Loucy (cell line): ENCODE data around the gene IL1F10.

Experiments
- H2AFZ ChIP-seq: fragments of 200-600 bp; sonication (generic); 2 replicates; pipeline ENCODE4 v1.6.0; 2016; ENCODE audit warnings: antibody characterized with exemption, mild to moderate bottlenecking, low read length, moderate library complexity
- H3F3A ChIP-seq: fragments of 200-600 bp; 2 replicates; pipeline ENCODE4 v1.6.0; 2016; ENCODE audit warnings: antibody characterized with exemption, low read depth, mild to moderate bottlenecking
- H3K27me3 ChIP-seq: fragments of 200-600 bp; sonication (generic); 2 replicates; pipeline ENCODE4 v1.6.1; 2014; ENCODE audit warnings: low read length, mild to moderate bottlenecking; ENCODE audit not compliant: insufficient read depth, poor library complexity, severe bottlenecking
- H3K36me3 ChIP-seq: fragments of 200-600 bp; sonication (generic); 2 replicates; pipeline ENCODE4 v1.6.1; 2016; ENCODE audit warnings: low read length; ENCODE audit not compliant: insufficient read depth
- H3K4me1 ChIP-seq: fragments of 200-600 bp; sonication (generic); 2 replicates; pipeline ENCODE4 v1.5.1; 2014; ENCODE audit warnings: low read length, mild to moderate bottlenecking; ENCODE audit not compliant: insufficient read depth, poor library complexity, severe bottlenecking
- H3K4me2 ChIP-seq: fragments of 200-600 bp; sonication (generic); 2 replicates; pipeline ENCODE4 v1.6.0; 2014; ENCODE audit warnings: antibody characterized with exemption, low read length, low read depth, mild to moderate bottlenecking; ENCODE audit not compliant: poor library complexity, severe bottlenecking
- H3K4me3 ChIP-seq: fragments of 200-600 bp; sonication (generic); 2 replicates; pipeline ENCODE4 v1.5.1; 2014; ENCODE audit warnings: low read length, mild to moderate bottlenecking, mixed read lengths; ENCODE audit not compliant: poor library complexity, severe bottlenecking
- H3K79me2 ChIP-seq: fragments of 200-600 bp; sonication (generic); 2 replicates; pipeline ENCODE4 v1.6.1; 2014; ENCODE audit warnings: low read length; ENCODE audit not compliant: insufficient read depth
- H3K9ac ChIP-seq: fragments of 200-600 bp; sonication (generic); 2 replicates; pipeline ENCODE4 v1.6.0; 2014; ENCODE audit warnings: mild to moderate bottlenecking, low read depth, low read length, moderate library complexity; ENCODE audit not compliant: poor library complexity, severe bottlenecking
- H3K9me2 ChIP-seq: fragments of 200-600 bp; sonication (generic); replicated peaks from 2 replicates; pipeline ENCODE4 v1.6.1; 2016; ENCODE audit warnings: low read depth, low read length, mixed read lengths
- H3K9me3 ChIP-seq: fragments of 200-600 bp; sonication (generic); 2 replicates; pipeline ENCODE4 v1.6.1; 2014; ENCODE audit warnings: mild to moderate bottlenecking, antibody characterized with exemption, low read length, low read depth; ENCODE audit not compliant: insufficient read depth
- H4K20me1 ChIP-seq: fragments of 200-600 bp; sonication (generic); 2 replicates; pipeline ENCODE4 v1.6.0; 2014; ENCODE audit warnings: antibody characterized with exemption, low read length, mild to moderate bottlenecking; ENCODE audit not compliant: insufficient read depth, poor library complexity, severe bottlenecking
- CTCF ChIP-seq: fragments of 200-600 bp; sonication (generic); conservative IDR thresholded peaks from 2 replicates; pipeline ENCODE4 v1.5.1; 2014; ENCODE audit warnings: mild to moderate bottlenecking, antibody characterized with exemption, low read length
- EZH2phosphoT487 ChIP-seq: fragments of 200-600 bp; IDR thresholded peaks from 2 replicates; pipeline ENCODE4 v1.6.1; 2018; ENCODE audit warnings: antibody characterized with exemption, mild to moderate bottlenecking, moderate library complexity, borderline replicate concordance

IL1F10 gene

GRCh38 chr2:113060796-113061195 is 7.0 kb upstream of the IL1F10 start:
- Histone ChIP-seq H2AFZ (no peak overlapping the region), H4K20me1 (no peaks in the 10 kb centered on the region), H3K9me2 (no peaks in the 10 kb centered on the region), H3K9me3 (no peaks in the 10 kb centered on the region), H3K4me3 (no peak overlapping the region), H3K4me2 (no peak overlapping the region), H3K9ac (no peak overlapping the region), H3K27me3 (no peaks in the 10 kb centered on the region), H3K36me3 (no peaks in the 10 kb centered on the region), H3K79me2 (no peaks in the 10 kb centered on the region), H3K4me1 (no peaks in the 10 kb centered on the region), H3F3A (no peaks in the 10 kb centered on the region)
- TF ChIP-seq EZH2phosphoT487 (no peak), CTCF (no peak)

- no peaks in the 10 kb centered on the region for H4K20me1 ChIP-seq
- TF ChIP-seq CTCF, result no peak
- no peak for TF ChIP-seq EZH2phosphoT487
- H3K9ac ChIP-seq, result no peak overlapping the region
- H3K4me1 ChIP-seq, result no peaks in the 10 kb centered on the region
- no peaks in the 10 kb centered on the region for H3K36me3 ChIP-seq
- H3K4me3 ChIP-seq, result no peak overlapping the region
- no peak overlapping the region for H2AFZ ChIP-seq
- H3K9me3 ChIP-seq, result no peaks in the 10 kb centered on the region
- no peaks in the 10 kb centered on the region for H3F3A ChIP-seq
- no peaks in the 10 kb centered on the region for H3K79me2 ChIP-seq
- H3K4me2 ChIP-seq, result no peak overlapping the region
- no peaks in the 10 kb centered on the region for H3K27me3 ChIP-seq
- no peaks in the 10 kb centered on the region for H3K9me2 ChIP-seq
Measured at GRCh38 chr2:113061241-113061640, 6.5 kb upstream of the IL1F10 start.

- Histone ChIP-seq H3F3A (no peaks in the 10 kb centered on the region), H3K79me2 (no peaks in the 10 kb centered on the region), H4K20me1 (no peaks in the 10 kb centered on the region), H3K4me3 (no peak overlapping the region), H3K4me1 (no peaks in the 10 kb centered on the region), H3K27me3 (no peaks in the 10 kb centered on the region), H3K36me3 (no peaks in the 10 kb centered on the region), H3K4me2 (no peak overlapping the region), H2AFZ (no peak overlapping the region), H3K9me2 (no peaks in the 10 kb centered on the region), H3K9ac (no peak overlapping the region), H3K9me3 (no peaks in the 10 kb centered on the region)
- TF ChIP-seq EZH2phosphoT487, result no peak
- TF ChIP-seq CTCF, result no peak
Measured at GRCh38 chr2:113061896-113062770, 5.6 kb upstream of the IL1F10 start.
